Endodermal cell (in vitro differentiated cells): ENCODE measurements around the gene EPYC. TPM values are rescaled to one million over a fixed set of nuclear protein-coding genes. Genes with fewer than 3 reads are reported as not detected.

Source experiments
- DNase-seq: peaks from one replicate; pipeline ENCODE4 v3.0.0-alpha.2; 2017
- H3K27ac ChIP-seq: 2 replicates; pipeline ENCODE4 v1.5.1; 2013; ENCODE audit warnings: mild to moderate bottlenecking, low read depth, low read length, moderate library complexity
- H3K27me3 ChIP-seq: 2 replicates; pipeline ENCODE4 v1.6.1; 2013; ENCODE audit warnings: mild to moderate bottlenecking, low read length, moderate library complexity; ENCODE audit not compliant: insufficient read depth, control insufficient read depth, poor library complexity, severe bottlenecking
- H3K36me3 ChIP-seq: 2 replicates; pipeline ENCODE4 v1.7.0; 2013; ENCODE audit warnings: mild to moderate bottlenecking, low read length, moderate library complexity; ENCODE audit not compliant: control insufficient read depth, insufficient read depth
- H3K4me1 ChIP-seq: one replicate; pipeline ENCODE4 v1.7.0; 2013; ENCODE audit warnings: low read length; ENCODE audit not compliant: control insufficient read depth, insufficient read depth
- H3K4me3 ChIP-seq: 2 replicates; pipeline ENCODE4 v1.5.1; 2013; ENCODE audit warnings: mild to moderate bottlenecking, low read length, moderate library complexity
- H3K9ac ChIP-seq: 2 replicates; pipeline ENCODE4 v1.6.1; 2013; ENCODE audit warnings: mild to moderate bottlenecking, low read length, moderate library complexity; ENCODE audit not compliant: poor library complexity, severe bottlenecking; ENCODE audit errors: extremely low read depth
- H3K9me3 ChIP-seq: 2 replicates; pipeline ENCODE4 v1.6.1; 2013; ENCODE audit warnings: mild to moderate bottlenecking, low read length, moderate library complexity; ENCODE audit not compliant: control insufficient read depth
- H3K27ac Mint-ChIP-seq: 2 replicates; pipeline ENCODE4 v1.8.0; 2020; ENCODE audit warnings: mixed read lengths
- H3K27me3 Mint-ChIP-seq: 2 replicates; pipeline ENCODE4 v1.8.0; 2021; ENCODE audit warnings: mild to moderate bottlenecking, mixed read lengths; ENCODE audit not compliant: insufficient read depth
- H3K36me3 Mint-ChIP-seq: 2 replicates; pipeline ENCODE4 v1.8.0; 2020; ENCODE audit warnings: low read depth, mixed read lengths
- H3K4me1 Mint-ChIP-seq: 2 replicates; pipeline ENCODE4 v1.8.0; 2020; ENCODE audit warnings: mixed read lengths
- H3K4me3 Mint-ChIP-seq: 2 replicates; pipeline ENCODE4 v1.8.0; 2020; ENCODE audit warnings: mild to moderate bottlenecking, moderate library complexity, mixed read lengths
- H3K9me3 Mint-ChIP-seq: 2 replicates; pipeline ENCODE4 v1.8.0; 2020; ENCODE audit warnings: mild to moderate bottlenecking, mixed read lengths
- CTCF ChIP-seq: fragments of 200-600 bp; sonication (generic); conservative IDR thresholded peaks from 2 replicates; pipeline ENCODE4 v1.5.0; 2021; ENCODE audit warnings: antibody characterized with exemption, mild to moderate bottlenecking
- WGBS, 2 experiments: methylation state at CpG; one replicate each; pipeline versions ENCODE4 v1.1.5 to v1.1.7; 2013; ENCODE audit warnings: missing lambda C conversion rate in 2 of 2, mixed read lengths in 1 of 2; ENCODE audit not compliant: insufficient coverage in 1 of 2, insufficient read length in 1 of 2; 5-methylcytosine and 5-hydroxymethylcytosine counted together
- total RNA-seq, 2 donors: library from RNA; stranded (reverse); fragmentation: NEBNext Ultra II Directional in 1 of 2; extraction: Animal tissue kit (Norgen Biotek cat#: 25700) in 1 of 2; gene quantifications; 2 replicates in 1 of 2; 3 replicates in 1 of 2; pipeline ENCODE4 v1.2.1, GENCODE V29; 2021

The EPYC gene
- total RNA-seq, 2 donors from 2014 or later = not detected

- no peaks in the 10 kb centered on the region for H3K4me1 ChIP-seq
- no peaks in the 10 kb centered on the region for H3K36me3 Mint-ChIP-seq
- no peak for DNase-seq
- no peak for TF ChIP-seq CTCF
- no peak overlapping the region for H3K27ac ChIP-seq
- peaks cover 10% of the 10 kb centered on the region for H3K9me3 Mint-ChIP-seq
- H3K27ac Mint-ChIP-seq = no peak overlapping the region
- H3K27me3 Mint-ChIP-seq = peaks cover 2% of the 10 kb centered on the region
- H3K9ac ChIP-seq = no peak overlapping the region
- no peak overlapping the region for H3K4me3 ChIP-seq
- H3K4me3 Mint-ChIP-seq = no peak overlapping the region
- 73% methylated on average over 3 of the region's 4 CpGs; no CpG with 5 or more reads in 1 of the 2 experiments for WGBS, 2 experiments
- no peaks in the 10 kb centered on the region for H3K9me3 ChIP-seq
- no peaks in the 10 kb centered on the region for H3K27me3 ChIP-seq
- no peaks in the 10 kb centered on the region for H3K36me3 ChIP-seq
- no peaks in the 10 kb centered on the region for H3K4me1 Mint-ChIP-seq
Observed at GRCh38 chr12:90959032-90959431, 45.7 kb downstream of the EPYC start.

GRCh38 chr12:90958347-90958746, 46.4 kb downstream of the EPYC start:
- WGBS, 2 experiments = 89% methylated on average over 3 of the region's 3 CpGs; no CpG with 5 or more reads in 1 of the 2 experiments
- Mint-ChIP-seq H3K9me3 (peaks cover 14% of the 10 kb centered on the region), H3K27me3 (peaks cover 6% of the 10 kb centered on the region), H3K4me3 (no peak overlapping the region), H3K36me3 (no peaks in the 10 kb centered on the region), H3K27ac (no peak overlapping the region), H3K4me1 (no peaks in the 10 kb centered on the region)
- H3K27me3 ChIP-seq = no peaks in the 10 kb centered on the region
- no peak for TF ChIP-seq CTCF
- no peak overlapping the region for H3K9ac ChIP-seq
- H3K4me3 ChIP-seq = no peak overlapping the region
- H3K9me3 ChIP-seq = no peaks in the 10 kb centered on the region
- no peak for DNase-seq
- H3K27ac ChIP-seq = no peak overlapping the region
- no peaks in the 10 kb centered on the region for H3K4me1 ChIP-seq
- no peaks in the 10 kb centered on the region for H3K36me3 ChIP-seq

GRCh38 chr12:90954921-90955320, 49.9 kb downstream of the EPYC start, which contains the start of gene CCER1:
Gene CCER1 (minus strand): TSS chr12:90955176. CDS start chr12:90954742, 434 bp downstream.
- peaks cover 6% of the 10 kb centered on the region for H3K27me3 Mint-ChIP-seq
- no peaks in the 10 kb centered on the region for H3K27me3 ChIP-seq
- no peak within 1 kb of the TSS for H3K9ac ChIP-seq
- H3K27ac Mint-ChIP-seq = no peak within 1 kb of the TSS
- no peaks in the 10 kb centered on the region for H3K4me1 ChIP-seq
- H3K36me3 Mint-ChIP-seq = no peaks in the 10 kb centered on the region
- no peaks in the 10 kb centered on the region for H3K36me3 ChIP-seq
- DNase-seq = peak; percentile 39
- no peaks in the 10 kb centered on the region for H3K4me1 Mint-ChIP-seq
- WGBS, 2 experiments = 82 to 96% methylated on average over 8 to 22 of the region's 22 CpGs
- no peak within 1 kb of the TSS for H3K4me3 ChIP-seq
- TF ChIP-seq CTCF = no peak
- H3K27ac ChIP-seq = no peak within 1 kb of the TSS
- no peak within 1 kb of the TSS for H3K4me3 Mint-ChIP-seq
- H3K9me3 Mint-ChIP-seq = peaks cover 14% of the 10 kb centered on the region
- H3K9me3 ChIP-seq = no peaks in the 10 kb centered on the region
